Parathyroid adenoma (tissue), 2 donors: ENCODE measurements around the gene NLRP11.

Source experiments
- H2AFZ ChIP-seq: fragments of 300-600 bp; sonication (generic); one replicate; pipeline ENCODE4 v1.7.0; 2017; ENCODE audit warnings: antibody characterized with exemption, mild to moderate bottlenecking
- H3K27ac ChIP-seq: fragments of 300-600 bp; sonication (generic); one replicate; pipeline ENCODE4 v1.7.0; 2017
- H3K27me3 ChIP-seq: fragments of 300-600 bp; sonication (generic); one replicate; pipeline ENCODE4 v1.7.0; 2017; ENCODE audit warnings: low read length; ENCODE audit not compliant: control insufficient read depth, insufficient read depth
- H3K36me3 ChIP-seq: fragments of 300-600 bp; sonication (generic); one replicate; pipeline ENCODE4 v1.7.0; 2017; ENCODE audit warnings: low read length; ENCODE audit not compliant: control insufficient read depth, insufficient read depth
- H3K4me1 ChIP-seq: fragments of 300-600 bp; sonication (generic); one replicate; pipeline ENCODE4 v1.7.0; 2017; ENCODE audit warnings: control low read depth
- H3K4me2 ChIP-seq: fragments of 300-600 bp; sonication (generic); one replicate; pipeline ENCODE4 v1.7.0; 2017; ENCODE audit warnings: low read length
- H3K4me3 ChIP-seq: fragments of 300-600 bp; sonication (generic); one replicate; pipeline ENCODE4 v1.7.0; 2017; ENCODE audit warnings: low read depth, low read length
- H3K79me2 ChIP-seq: fragments of 300-600 bp; sonication (generic); one replicate; pipeline ENCODE4 v1.7.0; 2017; ENCODE audit warnings: control low read depth
- H3K9ac ChIP-seq: fragments of 300-600 bp; sonication (generic); one replicate; pipeline ENCODE4 v1.7.0; 2017; ENCODE audit warnings: mild to moderate bottlenecking
- H3K9me3 ChIP-seq: fragments of 300-600 bp; sonication (generic); one replicate; pipeline ENCODE4 v1.7.0; 2017; ENCODE audit warnings: low read length; ENCODE audit not compliant: control insufficient read depth
- TF ChIP-seq, protein P1 (sequence below): fragments of 300-600 bp; sonication (generic); IDR thresholded peaks from one replicate; pipeline ENCODE4 v1.7.0; 2017; ENCODE audit warnings: antibody characterized with exemption, mild to moderate bottlenecking
- donor health status: primary hyperparathyroidism.

Gene NLRP11

DNA sequence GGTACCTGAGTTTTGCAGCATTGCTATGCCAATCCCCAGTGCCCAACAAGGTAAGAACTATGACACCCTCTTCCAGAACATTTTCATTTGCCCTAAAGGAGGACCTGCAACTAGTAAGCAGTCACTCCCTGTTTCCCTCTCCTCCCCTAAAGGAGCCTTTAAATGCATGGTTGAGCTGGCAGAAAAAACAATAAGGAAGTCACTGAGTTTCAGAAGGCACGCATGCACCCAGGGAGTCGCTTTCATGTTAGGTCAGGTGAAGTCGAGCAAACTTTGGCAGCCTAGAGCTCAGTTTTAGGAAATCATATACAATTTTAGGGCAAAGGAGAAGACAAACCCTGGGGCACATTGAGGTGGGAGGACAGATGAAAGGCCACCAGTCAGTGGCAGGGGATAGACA lies 11.8 kb downstream of the NLRP11 start:
- TF ChIP-seq, protein P1, sequence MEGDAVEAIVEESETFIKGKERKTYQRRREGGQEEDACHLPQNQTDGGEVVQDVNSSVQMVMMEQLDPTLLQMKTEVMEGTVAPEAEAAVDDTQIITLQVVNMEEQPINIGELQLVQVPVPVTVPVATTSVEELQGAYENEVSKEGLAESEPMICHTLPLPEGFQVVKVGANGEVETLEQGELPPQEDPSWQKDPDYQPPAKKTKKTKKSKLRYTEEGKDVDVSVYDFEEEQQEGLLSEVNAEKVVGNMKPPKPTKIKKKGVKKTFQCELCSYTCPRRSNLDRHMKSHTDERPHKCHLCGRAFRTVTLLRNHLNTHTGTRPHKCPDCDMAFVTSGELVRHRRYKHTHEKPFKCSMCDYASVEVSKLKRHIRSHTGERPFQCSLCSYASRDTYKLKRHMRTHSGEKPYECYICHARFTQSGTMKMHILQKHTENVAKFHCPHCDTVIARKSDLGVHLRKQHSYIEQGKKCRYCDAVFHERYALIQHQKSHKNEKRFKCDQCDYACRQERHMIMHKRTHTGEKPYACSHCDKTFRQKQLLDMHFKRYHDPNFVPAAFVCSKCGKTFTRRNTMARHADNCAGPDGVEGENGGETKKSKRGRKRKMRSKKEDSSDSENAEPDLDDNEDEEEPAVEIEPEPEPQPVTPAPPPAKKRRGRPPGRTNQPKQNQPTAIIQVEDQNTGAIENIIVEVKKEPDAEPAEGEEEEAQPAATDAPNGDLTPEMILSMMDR, result no peak
- Histone ChIP-seq H3K9me3 (no peaks in the 10 kb centered on the region), H3K27me3 (no peaks in the 10 kb centered on the region), H3K4me3 (no peak overlapping the region), H3K9ac (no peak overlapping the region), H3K4me1 (no peaks in the 10 kb centered on the region), H3K27ac (no peak overlapping the region), H3K4me2 (no peak overlapping the region), H3K79me2 (no peaks in the 10 kb centered on the region), H2AFZ (no peak overlapping the region), H3K36me3 (no peaks in the 10 kb centered on the region)

DNA sequence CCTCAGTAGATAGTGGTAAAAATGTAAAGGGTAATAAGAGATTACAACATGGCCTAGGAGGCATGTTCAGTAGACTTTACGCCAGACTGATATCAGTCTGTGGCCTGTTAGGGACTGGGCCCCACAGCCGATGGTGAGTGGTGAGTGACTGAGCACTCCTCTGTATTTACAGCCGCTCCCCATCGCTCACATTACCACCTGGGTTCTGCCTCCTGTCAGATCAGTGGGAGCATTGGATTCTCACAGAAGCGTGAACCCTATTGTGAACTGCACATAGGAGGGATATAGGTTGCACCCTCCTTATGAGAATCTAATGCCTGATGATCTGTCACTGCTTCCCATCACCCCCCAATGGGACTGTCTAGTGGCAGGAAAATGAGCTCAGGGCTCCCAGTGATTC lies 17.9 kb downstream of the NLRP11 start:
- no peak overlapping the region for H3K4me2 ChIP-seq
- H3K9me3 ChIP-seq, result no peaks in the 10 kb centered on the region
- no peaks in the 10 kb centered on the region for H3K79me2 ChIP-seq
- TF ChIP-seq, protein P1, result no peak
- no peak overlapping the region for H3K4me3 ChIP-seq
- H3K27ac ChIP-seq, result no peak overlapping the region
- H3K36me3 ChIP-seq, result no peaks in the 10 kb centered on the region
- no peaks in the 10 kb centered on the region for H3K4me1 ChIP-seq
- no peak overlapping the region for H2AFZ ChIP-seq
- no peaks in the 10 kb centered on the region for H3K27me3 ChIP-seq
- H3K9ac ChIP-seq, result no peak overlapping the region

GRCh38 chr19:55812449-55812848 lies 19.4 kb downstream of the NLRP11 start:
- TF ChIP-seq, protein P1, result no peak
- no peaks in the 10 kb centered on the region for H3K27me3 ChIP-seq

GRCh38 chr19:55811340-55811739 lies 20.5 kb downstream of the NLRP11 start:
- H3K36me3 ChIP-seq, result no peaks in the 10 kb centered on the region
- TF ChIP-seq, protein P1, result no peak
- H3K27me3 ChIP-seq, result no peaks in the 10 kb centered on the region
- no peak overlapping the region for H3K9ac ChIP-seq
- no peak overlapping the region for H2AFZ ChIP-seq
- no peaks in the 10 kb centered on the region for H3K9me3 ChIP-seq
- no peak overlapping the region for H3K4me2 ChIP-seq
- H3K79me2 ChIP-seq, result no peaks in the 10 kb centered on the region
- H3K4me1 ChIP-seq, result no peaks in the 10 kb centered on the region
- no peak overlapping the region for H3K4me3 ChIP-seq
- H3K27ac ChIP-seq, result no peak overlapping the region

More at GRCh38 chr19:55812449-55812848, 19.4 kb downstream of the NLRP11 start:
- Histone ChIP-seq H2AFZ (no peak overlapping the region), H3K27ac (no peak overlapping the region), H3K79me2 (no peaks in the 10 kb centered on the region), H3K9me3 (no peaks in the 10 kb centered on the region), H3K4me2 (no peak overlapping the region), H3K9ac (no peak overlapping the region), H3K4me3 (no peak overlapping the region), H3K4me1 (no peaks in the 10 kb centered on the region), H3K36me3 (no peaks in the 10 kb centered on the region)

- Histone ChIP-seq H3K27ac (no peak overlapping the region), H3K79me2 (no peaks in the 10 kb centered on the region), H2AFZ (peak overlapping the region; percentile 58), H3K27me3 (no peaks in the 10 kb centered on the region), H3K4me3 (no peak overlapping the region), H3K4me1 (no peaks in the 10 kb centered on the region), H3K9ac (no peak overlapping the region), H3K4me2 (peak overlapping the region; percentile 28), H3K9me3 (no peaks in the 10 kb centered on the region), H3K36me3 (no peaks in the 10 kb centered on the region)
- TF ChIP-seq, protein P1, result peak; percentile 35
Measured at GRCh38 chr19:55809381-55810058, 22.3 kb downstream of the NLRP11 start.
